K562 (cell line): ENCODE measurements around the gene COQ2. TPM values are rescaled to one million over a fixed set of nuclear protein-coding genes. Genes with fewer than 3 reads are reported as not detected.
A peak's percentile ranks its signal among the peaks of the same experiment; 100 is the strongest.

Experiments used
- ATAC-seq: fragments of 200-7000 bp; cut with Tn5 transposase; 3 replicates; pipeline ENCODE4 v1.9.1; 2020; ENCODE audit warnings: moderate library complexity
- BruUV-seq: library from RNA; stranded (reverse); fragments of 400-500 nt; replicated peaks from 2 replicates; lab custom pipeline; 2021; lab: Mats Ljungman, UMichigan
- CTCF ChIA-PET: fragments of 300-600 bp; formaldehyde crosslinking; extraction: SDS; loops from one replicate; lab custom pipeline; 2021; ENCODE audit warnings: low intra/inter-chr PET ratio; lab: Yijun Ruan, JAX
- POLR2A ChIA-PET: fragments of 300-600, 350-650 bp; sonication (Branson Sonifier 250); formaldehyde crosslinking; extraction: SDS; loops from one replicate; lab custom pipeline; 2021; ENCODE audit warnings: antibody characterized with exemption, inconsistent platforms; lab: Yijun Ruan, JAX
- DNase-seq, 4 experiments: peaks; one replicate each; pipeline versions ENCODE4 v3.0.0 to v3.0.0-alpha.2; 2011 to 2018; ENCODE audit warnings: low spot score in 3 of 4, mixed read lengths in 3 of 4; ENCODE audit errors: extremely low read depth in 1 of 4
- FAIRE-seq: peaks from 2 replicates; lab custom pipeline; 2011; peaks lifted over from hg19 to GRCh38; lab: Jason Lieb, UNC
- H2AFZ ChIP-seq: 2 replicates; pipeline ENCODE4 v1.6.0; 2011; ENCODE audit warnings: low read depth, low read length, control low read depth, inconsistent platforms
- H3K27ac ChIP-seq: fragments of 200-600 bp; 3 replicates; pipeline ENCODE4 v1.8.0; 2011; ENCODE audit warnings: low read depth, mild to moderate bottlenecking, control low read depth, inconsistent platforms, low read length, moderate library complexity, mixed read lengths; ENCODE audit errors: extremely low read depth
- H3K27me3 ChIP-seq, 2 experiments: fragments of 300-600 bp in 1 of 2; 2 replicates in 1 of 2; 3 replicates in 1 of 2; pipeline versions ENCODE4 v1.6.0 to v1.8.0; 2011; ENCODE audit warnings: inconsistent platforms in 2 of 2, low read length in 2 of 2, mild to moderate bottlenecking in 1 of 2, mixed read lengths in 1 of 2, moderate library complexity in 1 of 2; ENCODE audit not compliant: control insufficient read depth in 2 of 2, insufficient read depth in 2 of 2
- H3K36me3 ChIP-seq: fragments of 300-600 bp; 3 replicates; pipeline ENCODE4 v1.8.0; 2011; ENCODE audit warnings: mild to moderate bottlenecking, low read length, inconsistent platforms; ENCODE audit not compliant: control insufficient read depth, insufficient read depth
- H3K4me1 ChIP-seq, 2 experiments: fragments of 200-600 bp in 1 of 2; replicated peaks in 1 of 2; 2 replicates in 1 of 2; 3 replicates in 1 of 2; pipeline versions ENCODE4 v1.5.1 to v1.8.0; 2011; ENCODE audit warnings: inconsistent platforms in 2 of 2, low read length in 2 of 2, mild to moderate bottlenecking in 1 of 2, mixed read lengths in 1 of 2, moderate library complexity in 1 of 2; ENCODE audit not compliant: control insufficient read depth in 2 of 2, insufficient read depth in 2 of 2
- H3K4me2 ChIP-seq: 2 replicates; pipeline ENCODE4 v1.6.1; 2011; ENCODE audit warnings: low read length, control low read depth, inconsistent platforms, mixed read lengths; ENCODE audit not compliant: insufficient read depth
- H3K4me3 ChIP-seq: fragments of 200-600 bp; sonication (generic), shearing (Covaris generic); 2 replicates; pipeline ENCODE4 v1.5.1; 2016; ENCODE audit warnings: control low read depth, inconsistent platforms
- H3K79me2 ChIP-seq: fragments of 200-600 bp; 3 replicates; pipeline ENCODE4 v1.8.0; 2011; ENCODE audit warnings: low read length, inconsistent platforms; ENCODE audit not compliant: control insufficient read depth, insufficient read depth
- H3K9ac ChIP-seq, 2 experiments: 2 replicates each; pipeline versions ENCODE4 v1.6.0 to v1.6.1; 2011; ENCODE audit warnings: low read depth in 2 of 2, low read length in 2 of 2, control low read depth in 1 of 2, inconsistent platforms in 1 of 2, mild to moderate bottlenecking in 1 of 2, mixed read lengths in 1 of 2; ENCODE audit not compliant: insufficient read depth in 1 of 2
- H3K9me1 ChIP-seq: one replicate; pipeline ENCODE4 v1.6.0; 2011; ENCODE audit warnings: inconsistent platforms, mild to moderate bottlenecking, low read length, moderate library complexity; ENCODE audit not compliant: control insufficient read depth, insufficient read depth
- H3K9me3 ChIP-seq: replicated peaks from 2 replicates; pipeline ENCODE4 v1.5.1; 2011; ENCODE audit warnings: low read depth, low read length, inconsistent platforms; ENCODE audit not compliant: control insufficient read depth, insufficient read depth
- H4K20me1 ChIP-seq: replicated peaks from 2 replicates; pipeline ENCODE4 v1.6.1; 2011; ENCODE audit warnings: low read length, inconsistent platforms, mixed read lengths; ENCODE audit not compliant: control insufficient read depth, insufficient read depth
- BCOR ChIP-seq: fragments of 450-650 bp; IDR thresholded peaks from 2 replicates; pipeline ENCODE4 v1.6.1; 2016
- CBFA2T3 ChIP-seq: fragments of 450-650 bp; IDR thresholded peaks from 2 replicates; pipeline ENCODE4 v1.6.1; 2017
- FOXK2 ChIP-seq, 2 experiments: fragments of 450-650 bp; IDR thresholded peaks in 1 of 2; conservative IDR thresholded peaks in 1 of 2; 2 replicates each; pipeline ENCODE4 v1.6.1; 2016; ENCODE audit warnings: low read depth in 2 of 2, mild to moderate bottlenecking in 1 of 2
- KDM1A ChIP-seq, 2 experiments: fragments of 450-650 bp; IDR thresholded peaks; 2 replicates each; pipeline ENCODE4 v1.6.1; 2016; ENCODE audit warnings: mild to moderate bottlenecking in 2 of 2
- LCOR ChIP-seq: sonication (generic); formaldehyde crosslinking; IDR thresholded peaks from 2 replicates; pipeline ENCODE4 v1.8.0; 2022; ENCODE audit warnings: mild to moderate bottlenecking, missing genetic modification reagents
- PURB ChIP-seq: sonication (generic); formaldehyde crosslinking; IDR thresholded peaks from 2 replicates; pipeline ENCODE4 v1.9.0; 2021; ENCODE audit warnings: low read depth, mild to moderate bottlenecking, missing genetic modification reagents
- RBM25 ChIP-seq: fragments of 200-400 bp; formaldehyde crosslinking; IDR thresholded peaks from 2 replicates; pipeline ENCODE4 v1.6.1; 2018; ENCODE audit warnings: low read length, low read depth, moderate library complexity; ENCODE audit not compliant: severe bottlenecking
- SMARCA5 ChIP-seq: fragments of 450-650 bp; IDR thresholded peaks from 2 replicates; pipeline ENCODE4 v1.6.1; 2016
- TSC22D4 ChIP-seq: fragments of 450-650 bp; IDR thresholded peaks from 2 replicates; pipeline ENCODE4 v1.6.1; 2016; ENCODE audit warnings: missing genetic modification characterization, missing biosample characterization, control low read depth
- WGBS: fragments of 100-300 bp; shearing (Covaris generic); methylation state at CpG from one replicate; pipeline ENCODE4 v1.1.6; 2016; ENCODE audit warnings: low coverage, mixed read lengths; ENCODE audit not compliant: insufficient coverage; ENCODE audit errors: missing lambda C conversion rate; 5-methylcytosine and 5-hydroxymethylcytosine counted together
- in situ Hi-C: fragments of 300-500 bp; cut with MboI; formaldehyde crosslinking; loops from 4 replicates; pipeline ENCODE4 v1.15.0; 2018; ENCODE audit warnings: inconsistent platforms, mixed read lengths
- intact Hi-C: fragments of 100-400 bp; cut with micrococcal nuclease; formaldehyde crosslinking; loops from 2 replicates; pipeline ENCODE4 v1.14.2; 2022
- polyA plus RNA-seq, 8 experiments: library from polyadenylated mRNA; depleted of rRNA in 4 of 8; stranded (reverse) in 5 of 8; unstranded in 3 of 8; fragments of >200 nt; fragmentation: Nextera tagmentation in 2 of 8; fragmentation: Illumina TruSeq in 1 of 8; extraction: Ambion mirVana in 2 of 8; extraction: Trizol in 1 of 8; gene quantifications; 2 replicates each; pipeline versions ENCODE4 v1.2.1 to v1.2.3, GENCODE V29; 2011 to 2014; ENCODE audit warnings: inconsistent platforms in 1 of 8, missing spikeins in 1 of 8
- total RNA-seq, 7 experiments: library from RNA; depleted of rRNA in 6 of 7; stranded (reverse); fragments of >200 nt in 6 of 7; fragmentation: Illumina TruSeq in 2 of 7; extraction: Trizol in 2 of 7; gene quantifications; 2 replicates each; pipeline versions ENCODE4 v1.2.1 to v1.2.3, GENCODE V29; 2011 to 2021; ENCODE audit warnings: low replicate concordance in 1 of 7
- TF ChIP-seq, protein P1 (sequence below): fragments of 450-650 bp; IDR thresholded peaks from 2 replicates; pipeline ENCODE4 v1.6.1; 2018; ENCODE audit not compliant: partially characterized antibody

COQ2 gene
- total and polyA plus RNA-seq, 9 of the 15 experiments (the other 6 are each of a cell fraction or from before 2014, with no cell fraction given), result 1.9 to 13.5 (median 11.8) TPM

DNA sequence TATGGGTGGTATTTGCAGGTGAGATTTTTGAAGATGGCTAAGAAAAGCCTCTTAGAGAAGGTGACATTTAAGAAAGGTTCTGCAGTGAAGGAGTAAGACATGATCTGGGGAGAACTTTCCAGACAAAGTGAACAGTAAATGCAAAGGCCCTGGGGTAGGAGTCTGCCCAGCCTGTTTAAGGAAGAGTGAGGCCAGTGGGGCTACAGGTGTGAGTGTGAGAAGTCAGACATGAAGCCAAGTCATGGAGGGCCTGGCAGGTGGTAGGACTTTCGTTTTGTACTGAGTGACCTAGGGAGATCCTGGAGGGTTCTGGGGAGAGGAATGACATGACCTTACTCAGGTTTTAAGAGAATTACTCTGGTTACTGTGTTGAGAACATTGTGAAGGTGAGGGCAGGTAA, 21.5 kb downstream of the COQ2 start:
- 9% methylated on average over 1 of the region's 1 CpG for WGBS
- no peak overlapping the region for H2AFZ ChIP-seq
- H3K36me3 ChIP-seq, result peaks cover 11% of the 10 kb centered on the region; the same call in 2 of the 3 replicates
- POLR2A ChIA-PET, result interaction anchor here (0.7 kb wide), 1 partner anchor 9 kb away, joined by 3 read pairs; no protein-coding TSS in a partner anchor
- no peaks in the 10 kb centered on the region for H3K9me3 ChIP-seq
- H3K79me2 ChIP-seq, result no peaks in the 10 kb centered on the region
- FAIRE-seq, result no peak
- no peak overlapping the region for H3K9ac ChIP-seq
- no peaks in the 10 kb centered on the region for H3K9me1 ChIP-seq
- peaks cover 0 to 5% of the 10 kb centered on the region in 2 experiments; a peak in 3 of 5 replicates for H3K4me1 ChIP-seq
- DNase-seq, result no peak
- no peak overlapping the region for H3K4me2 ChIP-seq
- ATAC-seq, result no peak
- intact Hi-C loops (loop anchor here (5.0 kb wide), 1 partner anchor 251 kb away; the partner anchor contains the start of gene LIN54), in situ Hi-C loops (no loop called here)
- H3K27ac ChIP-seq, result no peak overlapping the region
- TF ChIP-seq TSC22D4 (tag) (no peak), RBM25 (peak; percentile 66), LCOR (CRISPR knock-in tag) (no peak), BCOR (0 out of 2 replicates have a peak, but pooled peaks have one; percentile 24), SMARCA5 (0 out of 2 replicates have a peak, but pooled peaks have one; percentile 45), KDM1A (IDR thresholded peaks at IDR 0.05) (0 out of 4 replicates have a peak, but pooled peaks of 1 of the 2 experiments have one; percentile 2)
- H3K4me3 ChIP-seq, result no peak overlapping the region
- BruUV-seq, result no TSS peak
- H4K20me1 ChIP-seq, result no peaks in the 10 kb centered on the region
- no peaks in the 10 kb centered on the region for H3K27me3 ChIP-seq
- CTCF ChIA-PET, result no interaction called here

DNA sequence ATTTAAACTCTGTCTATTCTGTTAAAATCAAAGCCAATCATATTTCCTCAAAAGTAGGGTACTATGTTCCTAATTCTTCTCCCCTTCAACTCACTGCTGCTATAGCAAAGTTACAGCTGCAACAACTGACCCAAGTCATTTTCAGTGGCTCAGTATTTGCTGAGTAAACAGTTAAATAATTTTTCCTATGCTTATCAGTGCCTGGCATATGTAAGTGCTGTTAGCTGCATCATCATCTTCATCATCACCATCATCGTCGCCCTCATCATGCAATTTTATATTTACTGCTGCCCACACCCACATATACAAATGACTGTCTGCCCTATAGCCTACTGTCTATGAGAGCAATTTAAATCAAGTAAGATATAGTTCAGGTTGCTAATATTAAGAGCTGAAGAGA, 21.9 kb downstream of the COQ2 start:
- BruUV-seq, result no TSS peak
- no peak; the same call in 2 of the 3 replicates for ATAC-seq
- intact Hi-C loops (loop anchor here (5.0 kb wide), 1 partner anchor 250 kb away; the partner anchor contains the start of gene LIN54), in situ Hi-C loops (no loop called here)
- POLR2A ChIA-PET, result interaction anchor here (0.7 kb wide), 1 partner anchor 10 kb away, joined by 3 read pairs; no protein-coding TSS in a partner anchor
- Histone ChIP-seq H3K4me1 (peaks cover 0 to 5% of the 10 kb centered on the region in 2 experiments; a peak in 3 of 5 replicates), H3K9ac (no peak overlapping the region), H3K36me3 (peaks cover 8% of the 10 kb centered on the region; the same call in 2 of the 3 replicates), H3K9me1 (no peaks in the 10 kb centered on the region), H2AFZ (no peak overlapping the region), H3K4me2 (no peak overlapping the region), H3K9me3 (no peaks in the 10 kb centered on the region), H3K27me3 (no peaks in the 10 kb centered on the region), H3K79me2 (no peaks in the 10 kb centered on the region), H4K20me1 (no peaks in the 10 kb centered on the region), H3K27ac (no peak overlapping the region), H3K4me3 (no peak overlapping the region)
- CTCF ChIA-PET, result no interaction called here
- WGBS, result 13% methylated on average over 2 of the region's 2 CpGs
- peak in 2 of 4 experiments; percentile 18 to 20 for DNase-seq
- FAIRE-seq, result no peak
- TF ChIP-seq PURB (no peak), CBFA2T3 (peak; percentile 64), FOXK2 (conservative IDR thresholded peaks at IDR 0.05 in 1 of 2, IDR thresholded peaks at IDR 0.05 in 1 of 2; ENCODE audit: low read depth in 2 of 2) (no peak)
- TF ChIP-seq, protein P1, sequence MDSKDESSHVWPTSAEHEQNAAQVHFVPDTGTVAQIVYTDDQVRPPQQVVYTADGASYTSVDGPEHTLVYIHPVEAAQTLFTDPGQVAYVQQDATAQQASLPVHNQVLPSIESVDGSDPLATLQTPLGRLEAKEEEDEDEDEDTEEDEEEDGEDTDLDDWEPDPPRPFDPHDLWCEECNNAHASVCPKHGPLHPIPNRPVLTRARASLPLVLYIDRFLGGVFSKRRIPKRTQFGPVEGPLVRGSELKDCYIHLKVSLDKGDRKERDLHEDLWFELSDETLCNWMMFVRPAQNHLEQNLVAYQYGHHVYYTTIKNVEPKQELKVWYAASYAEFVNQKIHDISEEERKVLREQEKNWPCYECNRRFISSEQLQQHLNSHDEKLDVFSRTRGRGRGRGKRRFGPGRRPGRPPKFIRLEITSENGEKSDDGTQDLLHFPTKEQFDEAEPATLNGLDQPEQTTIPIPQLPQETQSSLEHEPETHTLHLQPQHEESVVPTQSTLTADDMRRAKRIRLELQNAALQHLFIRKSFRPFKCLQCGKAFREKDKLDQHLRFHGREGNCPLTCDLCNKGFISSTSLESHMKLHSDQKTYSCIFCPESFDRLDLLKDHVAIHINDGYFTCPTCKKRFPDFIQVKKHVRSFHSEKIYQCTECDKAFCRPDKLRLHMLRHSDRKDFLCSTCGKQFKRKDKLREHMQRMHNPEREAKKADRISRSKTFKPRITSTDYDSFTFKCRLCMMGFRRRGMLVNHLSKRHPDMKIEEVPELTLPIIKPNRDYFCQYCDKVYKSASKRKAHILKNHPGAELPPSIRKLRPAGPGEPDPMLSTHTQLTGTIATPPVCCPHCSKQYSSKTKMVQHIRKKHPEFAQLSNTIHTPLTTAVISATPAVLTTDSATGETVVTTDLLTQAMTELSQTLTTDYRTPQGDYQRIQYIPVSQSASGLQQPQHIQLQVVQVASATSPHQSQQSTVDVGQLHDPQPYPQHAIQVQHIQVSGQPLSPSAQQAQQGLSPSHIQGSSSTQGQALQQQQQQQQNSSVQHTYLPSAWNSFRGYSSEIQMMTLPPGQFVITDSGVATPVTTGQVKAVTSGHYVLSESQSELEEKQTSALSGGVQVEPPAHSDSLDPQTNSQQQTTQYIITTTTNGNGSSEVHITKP, result no peak
